SK-N-SH treated with all-trans-retinoic acid at 6 μM for 48 hours (cell line): ENCODE measurements around the gene ZFP3.

Experiments used
- CREB5 ChIP-seq: fragments of 250-450 bp; sonication (Bioruptor Pico); IDR thresholded peaks from 2 replicates; pipeline ENCODE4 v1.5.1; 2020; ENCODE audit warnings: low read depth, mild to moderate bottlenecking, moderate library complexity
- OSR1 ChIP-seq: fragments of 250-450 bp; sonication (Bioruptor Pico); IDR thresholded peaks from 2 replicates; pipeline ENCODE4 v1.8.0; 2022; ENCODE audit warnings: moderate library complexity, mild to moderate bottlenecking, inconsistent platforms
- TCF4 ChIP-seq: fragments of 250-450 bp; sonication (Bioruptor Pico); IDR thresholded peaks from 2 replicates; pipeline ENCODE4 v1.8.0; 2021; ENCODE audit warnings: mild to moderate bottlenecking, moderate library complexity, borderline replicate concordance
- ZFP30 ChIP-seq: fragments of 450-650 bp; formaldehyde crosslinking; IDR thresholded peaks from 2 replicates; pipeline ENCODE4 v1.5.0; 2022; ENCODE audit warnings: mild to moderate bottlenecking, moderate library complexity

DNA sequence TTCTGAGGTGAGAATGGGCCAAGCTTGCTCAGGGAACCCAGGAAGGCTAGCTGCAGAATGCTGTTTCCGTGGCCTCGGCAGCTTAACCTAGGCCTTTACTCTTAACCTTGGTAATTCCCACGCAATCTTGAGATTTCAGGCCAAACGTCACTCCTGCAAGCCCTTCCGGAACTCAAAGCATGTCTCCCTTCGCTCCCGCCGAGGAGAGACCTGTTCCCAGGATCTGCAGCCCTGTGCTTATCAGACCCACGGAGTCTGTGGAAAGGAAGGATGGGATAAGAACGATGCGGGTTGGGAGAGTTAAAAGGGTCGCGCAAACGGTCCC is 524 bp upstream of the ZFP3 start:
- no peak for TF ChIP-seq OSR1 (CRISPR knock-in tag)
- no peak for TF ChIP-seq ZFP30
- no peak for TF ChIP-seq CREB5 (CRISPR knock-in tag)
- no peak for TF ChIP-seq TCF4
